ENCODE data around the gene TMIGD1.
A peak's percentile ranks its signal among the peaks of the same experiment; 100 is the strongest.

Gene TMIGD1

DNA sequence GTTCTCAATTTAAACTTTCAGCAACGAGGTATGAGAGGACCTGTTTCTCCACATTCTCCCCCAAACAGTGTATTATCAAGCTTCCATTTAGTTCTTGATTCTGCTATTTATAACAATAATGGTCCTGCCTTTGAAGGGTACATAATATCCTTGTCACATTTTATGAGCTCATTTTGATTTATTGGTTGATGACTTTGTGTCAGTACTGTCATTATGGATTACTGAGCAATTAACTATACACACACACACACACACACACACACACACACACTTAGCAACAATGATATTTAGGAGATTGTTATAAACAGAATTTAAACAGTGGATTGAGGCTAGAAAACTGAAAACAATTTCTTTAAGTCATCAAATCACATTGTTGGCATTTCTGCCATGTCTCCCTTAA, 7.0 kb downstream of the TMIGD1 start:
- no peak for DNase-seq

DNA sequence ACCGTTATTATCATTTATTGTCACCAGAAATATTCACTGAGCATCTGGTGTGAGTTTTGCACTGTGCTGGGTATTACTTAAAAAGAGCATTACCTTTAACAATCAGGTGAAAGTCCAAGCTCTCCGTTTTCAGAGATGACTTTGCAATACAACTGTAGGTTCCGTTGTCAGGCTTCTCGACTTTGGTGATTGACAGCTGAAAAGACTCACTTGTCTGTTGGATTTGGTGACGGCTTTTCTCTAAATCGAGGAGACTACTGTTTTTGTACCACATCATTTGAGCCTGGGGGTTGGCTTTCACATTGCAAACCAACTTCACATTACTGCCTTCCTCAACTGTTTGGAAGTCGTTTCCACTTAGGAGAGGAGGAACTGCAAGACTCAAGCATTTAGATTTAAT, 9.1 kb downstream of the TMIGD1 start:
- no peak for DNase-seq

DNA sequence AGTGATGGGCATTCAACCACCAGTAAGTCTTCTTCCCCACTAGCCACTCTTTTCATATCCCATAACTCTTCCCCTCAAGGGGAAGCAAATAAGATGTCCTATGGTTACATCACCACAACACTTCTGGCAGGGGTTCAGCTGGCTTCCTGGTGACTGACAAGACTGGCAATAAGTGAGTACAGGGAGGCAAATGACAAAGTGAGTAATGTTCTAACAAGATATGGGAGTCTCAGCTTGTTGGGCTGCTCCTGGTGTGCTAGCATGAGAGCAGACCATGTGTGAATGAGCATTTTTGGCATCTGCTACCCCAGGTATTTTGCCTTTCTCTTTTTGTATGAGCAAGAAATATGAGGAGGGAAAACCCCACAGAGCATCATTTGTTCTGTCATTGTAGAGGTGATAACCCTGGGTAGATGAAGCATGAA, 9.9 kb downstream of the TMIGD1 start:
- DNase-seq = no peak

DNA sequence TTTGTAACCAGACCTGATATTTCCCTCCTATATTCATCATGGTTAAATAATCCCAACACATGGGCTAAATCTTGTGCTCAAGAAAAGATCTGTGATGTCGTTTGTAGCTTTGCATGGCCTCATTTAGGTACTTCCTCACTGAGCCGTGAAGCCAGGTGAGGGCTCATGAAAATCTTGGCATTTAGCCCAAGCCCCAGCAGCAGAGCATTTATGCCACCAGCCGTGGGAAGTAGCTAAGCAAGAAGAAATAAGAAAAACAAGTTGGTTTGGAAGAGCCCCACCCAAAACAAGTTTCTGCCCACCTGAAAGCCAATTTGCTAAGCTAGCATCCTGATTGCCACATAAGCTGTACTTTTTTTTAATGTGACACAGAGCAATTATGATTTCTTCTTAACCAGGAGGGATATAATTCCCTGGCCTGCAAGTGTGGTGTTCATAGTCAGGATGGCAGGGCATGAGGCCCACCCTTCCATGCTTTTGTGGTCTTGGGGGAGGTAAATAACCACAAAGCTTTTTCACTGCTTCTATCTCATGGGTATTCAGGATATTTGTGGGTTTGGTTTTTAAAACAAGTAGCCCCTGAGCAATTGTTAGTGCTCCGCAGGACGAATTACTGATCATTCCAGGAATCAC, 10.5 kb downstream of the TMIGD1 start:
- no peak for DNase-seq

DNA sequence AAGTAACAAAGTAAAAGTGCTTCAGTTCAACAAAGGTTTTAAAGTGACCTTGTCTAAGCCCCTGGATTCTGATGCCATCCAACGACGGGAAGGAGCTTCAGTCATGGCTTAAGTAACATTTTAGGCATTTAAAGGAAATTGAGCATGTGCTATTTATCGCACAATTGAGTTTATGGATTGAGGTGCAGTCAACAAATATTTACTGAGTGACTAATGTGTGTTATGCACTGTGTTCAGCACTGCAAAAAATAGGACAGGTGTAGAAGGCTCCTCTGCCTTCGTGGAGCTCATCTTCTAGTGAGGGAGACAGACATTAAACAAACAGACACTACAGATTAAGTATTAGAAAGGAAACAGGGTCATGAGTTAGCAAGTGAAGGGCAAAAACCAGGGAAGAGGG, 12.5 kb downstream of the TMIGD1 start:
- no peak for DNase-seq

DNA sequence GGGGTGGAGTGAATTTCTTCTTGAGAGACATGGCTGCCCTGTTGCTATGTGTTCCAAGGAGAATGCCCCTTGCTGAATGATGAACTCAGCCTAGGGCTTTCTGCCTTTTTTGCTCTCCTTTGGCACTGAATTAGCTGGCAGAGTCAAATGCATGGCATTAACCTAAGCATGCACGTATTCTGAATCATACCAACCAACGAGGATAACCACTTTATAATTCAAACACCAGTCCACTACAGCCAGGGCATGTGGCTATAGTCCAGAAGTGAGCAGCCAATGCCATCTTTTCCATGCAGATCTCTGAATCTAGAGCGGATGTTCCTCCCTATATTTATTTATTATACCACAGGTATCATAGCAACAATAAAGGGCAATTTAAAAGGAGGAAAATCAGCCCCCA, 15.7 kb downstream of the TMIGD1 start:
- no peak for DNase-seq

DNA sequence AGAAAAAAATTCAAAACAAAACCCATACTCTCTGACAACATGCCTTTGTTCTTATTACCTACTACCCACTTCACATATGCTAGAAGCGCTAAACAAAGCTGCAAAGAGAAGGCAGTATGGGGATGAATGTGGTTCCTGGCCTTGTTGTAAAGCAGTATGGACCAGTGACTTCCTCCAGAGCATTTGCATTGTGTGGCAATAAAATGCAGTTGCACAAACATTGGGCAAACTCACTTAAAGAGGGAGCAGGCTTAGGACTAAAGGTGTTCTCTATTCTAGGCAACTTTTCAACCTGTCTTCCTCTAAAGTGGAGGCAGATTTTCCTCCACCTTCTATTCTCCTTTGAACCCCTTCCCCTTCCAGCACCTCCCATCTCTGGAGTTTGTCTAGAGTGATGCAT, 17.1 kb downstream of the TMIGD1 start:
- no peak for DNase-seq

DNA sequence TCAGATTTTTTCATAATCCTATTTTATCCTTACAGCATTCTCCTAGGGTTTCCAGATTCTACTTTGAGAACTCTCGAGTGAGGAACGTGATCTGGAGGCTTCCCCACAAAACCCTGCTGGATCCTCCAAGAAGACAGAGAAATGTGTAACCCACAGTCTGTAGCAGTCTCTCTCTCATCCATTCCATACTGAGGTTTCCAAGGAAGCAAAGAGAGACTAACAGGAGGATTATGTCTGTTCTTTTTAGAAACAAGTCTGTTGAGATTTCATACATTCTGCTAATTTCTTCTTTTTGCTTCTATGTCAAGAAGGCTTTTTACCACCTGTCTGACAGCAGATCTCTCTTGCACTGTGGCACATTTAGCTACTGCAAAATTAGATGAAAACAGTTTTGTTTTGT, 18.8 kb downstream of the TMIGD1 start:
- DNase-seq = no peak

DNA sequence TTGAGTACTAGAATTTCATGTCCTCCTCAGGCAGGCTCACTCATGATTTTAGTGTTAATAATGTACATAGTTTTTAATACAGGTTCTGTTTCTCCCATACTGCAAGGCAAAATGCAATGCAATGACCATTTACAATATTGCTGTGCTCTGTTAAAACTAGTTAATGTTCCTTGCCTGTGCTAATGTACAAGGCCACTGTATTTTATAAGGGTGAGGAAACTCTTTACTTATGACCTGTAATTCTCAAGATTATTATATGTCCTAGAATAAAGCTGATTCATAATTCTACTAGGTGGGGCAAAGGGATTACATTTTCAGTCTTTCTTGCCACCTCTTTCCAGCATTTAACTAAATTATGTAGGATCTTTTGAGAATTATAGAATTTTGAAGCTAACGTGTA, 19.4 kb downstream of the TMIGD1 start:
- DNase-seq = no peak

DNA sequence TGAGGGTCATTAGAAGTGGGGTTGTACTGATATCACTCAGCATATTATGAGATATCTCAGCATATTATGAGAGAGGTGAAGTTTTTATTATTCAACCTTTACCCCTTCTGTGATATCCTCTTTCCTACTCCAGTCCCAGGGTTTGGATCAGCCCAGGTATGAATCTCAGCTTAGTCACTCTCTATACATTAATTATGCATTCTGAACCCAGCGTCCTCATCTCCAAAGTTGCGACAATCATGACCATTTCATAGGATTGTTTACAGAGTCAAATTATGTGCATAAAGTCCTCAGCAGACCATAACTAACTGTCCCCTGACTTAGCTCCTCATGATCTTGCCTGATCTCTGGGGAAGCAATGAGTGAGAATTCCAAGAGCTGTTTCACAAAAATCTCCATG, 21.6 kb downstream of the TMIGD1 start:
- no peak for DNase-seq

DNA sequence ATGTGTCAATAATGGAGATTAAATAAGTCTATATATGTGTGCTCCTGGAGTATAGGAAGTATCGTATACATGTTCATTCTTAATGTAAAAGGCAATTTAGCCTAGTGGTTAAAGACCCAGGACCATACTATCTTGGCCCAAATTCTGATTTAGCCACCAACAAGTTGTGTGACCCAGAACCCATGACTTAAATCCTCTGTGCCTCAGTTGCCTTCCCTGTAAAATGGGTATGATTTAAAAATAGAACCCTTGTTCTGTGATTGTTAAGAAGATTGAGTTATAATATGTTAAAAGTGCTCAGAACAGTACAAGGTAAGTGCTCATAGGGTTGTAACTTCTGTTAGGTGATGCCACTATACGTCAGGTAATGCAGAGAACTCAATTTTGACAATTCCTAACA, 23.3 kb downstream of the TMIGD1 start:
- DNase-seq = no peak

DNA sequence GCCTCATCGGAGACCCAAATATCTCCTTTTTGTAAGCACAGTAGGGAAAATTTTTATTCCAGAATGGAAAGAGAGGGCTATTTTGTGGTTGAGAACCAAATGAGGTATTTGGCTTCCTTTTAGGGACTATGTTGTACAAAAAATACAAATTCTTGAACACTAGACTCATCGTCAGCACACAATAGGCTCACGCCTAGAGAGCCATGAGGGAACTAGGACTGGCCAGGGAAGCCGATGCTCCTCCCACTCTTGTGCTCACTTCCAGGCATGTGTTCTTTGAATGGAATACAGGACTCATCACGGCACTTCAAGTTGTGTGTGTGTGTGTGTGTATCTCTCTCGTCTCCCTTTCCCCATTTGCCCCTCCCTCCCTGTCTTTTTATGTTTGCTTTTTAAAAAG, 24.3 kb downstream of the TMIGD1 start:
- no peak for DNase-seq

DNA sequence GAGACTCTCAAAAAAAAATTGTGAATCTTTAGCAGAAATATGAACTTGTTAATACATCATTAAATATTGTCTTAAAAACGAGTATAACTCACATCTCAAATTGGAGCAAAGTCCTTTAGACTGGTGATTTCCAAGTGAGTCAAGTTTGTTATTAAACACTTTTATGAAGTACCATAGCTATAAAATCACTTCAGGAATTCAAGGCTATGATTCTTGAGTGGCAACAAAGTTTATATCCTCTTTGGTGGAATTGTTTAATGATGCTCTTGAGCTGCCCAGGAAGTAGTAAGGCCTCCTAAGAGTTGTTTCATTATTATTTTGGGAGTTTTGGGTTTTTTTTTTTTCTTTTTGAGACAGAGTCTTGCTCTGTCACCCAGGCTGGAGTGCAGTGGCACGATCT, 25.5 kb downstream of the TMIGD1 start:
- no peak for DNase-seq

DNA sequence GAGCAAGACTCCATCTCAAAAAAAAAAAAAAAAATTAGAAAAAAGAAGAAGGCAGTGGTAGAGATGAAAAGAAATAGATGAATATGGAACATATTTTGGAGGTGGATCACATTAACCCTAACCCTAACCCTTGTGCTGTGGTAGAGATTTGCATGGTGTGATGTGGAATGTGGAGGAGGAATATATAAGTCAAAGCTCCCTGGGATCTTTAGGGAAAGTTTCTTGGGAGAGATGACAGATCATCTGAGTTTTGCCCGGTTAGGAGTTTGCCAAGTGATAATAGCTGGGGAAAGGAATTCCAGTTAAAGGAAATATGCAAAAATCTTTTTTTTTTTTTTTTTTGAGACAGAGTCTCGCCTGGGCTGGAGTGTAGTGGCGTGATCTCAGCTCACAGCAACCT, 29.1 kb downstream of the TMIGD1 start:
- no peak for DNase-seq

DNA sequence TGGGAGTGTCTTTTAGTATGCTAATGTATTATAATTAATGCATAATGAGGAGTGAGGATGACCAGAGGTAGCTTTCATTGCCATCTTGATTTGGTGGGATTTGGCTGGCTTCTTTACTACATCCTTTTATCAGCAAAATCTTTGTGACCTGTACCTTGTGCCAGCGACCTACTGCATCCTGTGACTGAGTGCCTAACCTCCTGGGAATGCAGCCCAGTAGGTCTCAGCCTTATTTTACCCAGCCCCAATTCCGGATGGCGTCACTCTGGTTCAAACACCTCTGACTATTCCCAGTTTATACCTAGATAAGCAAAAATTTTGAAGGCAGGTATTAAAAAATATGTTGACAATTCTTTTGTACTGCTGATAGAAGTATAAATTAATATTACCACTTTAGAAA, 31.6 kb downstream of the TMIGD1 start:
- no peak for DNase-seq

DNA sequence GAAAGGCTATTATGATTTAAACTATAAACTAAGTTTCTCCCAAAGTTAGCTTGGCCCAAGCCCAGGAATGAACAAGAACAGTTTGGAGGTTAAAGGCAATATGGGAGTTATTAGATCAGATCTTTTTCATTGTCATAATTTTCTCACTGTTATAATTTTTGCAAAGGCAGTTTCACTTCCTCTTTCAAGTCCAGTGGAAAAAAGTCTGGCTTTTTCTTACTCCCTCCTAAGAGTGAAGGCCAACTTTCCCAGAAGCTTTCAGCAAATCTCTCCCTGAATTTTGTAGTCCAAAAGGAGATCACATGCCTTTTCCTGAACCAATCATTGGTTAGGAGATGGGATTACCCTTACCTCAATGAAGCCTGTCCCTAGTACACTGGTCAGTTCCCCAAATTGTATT, 33.0 kb downstream of the TMIGD1 start:
- DNase-seq = no peak

DNA sequence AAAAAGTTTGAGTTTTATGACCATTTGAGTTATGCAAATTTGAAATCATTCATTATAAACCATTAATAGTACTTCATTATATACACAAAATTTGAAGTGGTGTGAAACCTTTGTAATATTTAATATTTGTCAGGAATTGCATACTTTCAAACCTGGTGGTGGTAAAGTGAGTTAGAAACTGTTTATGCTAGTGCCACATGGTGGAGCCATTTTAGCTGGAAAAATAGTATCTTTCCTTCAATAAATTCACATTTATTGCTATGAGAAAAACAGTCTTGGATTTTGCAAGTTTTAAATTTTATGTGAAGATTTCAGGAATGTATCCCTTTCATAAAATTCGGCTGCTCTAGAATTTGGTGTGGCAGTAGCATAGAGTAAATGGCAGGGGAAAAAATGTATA, 34.9 kb downstream of the TMIGD1 start:
- DNase-seq = no peak

DNA sequence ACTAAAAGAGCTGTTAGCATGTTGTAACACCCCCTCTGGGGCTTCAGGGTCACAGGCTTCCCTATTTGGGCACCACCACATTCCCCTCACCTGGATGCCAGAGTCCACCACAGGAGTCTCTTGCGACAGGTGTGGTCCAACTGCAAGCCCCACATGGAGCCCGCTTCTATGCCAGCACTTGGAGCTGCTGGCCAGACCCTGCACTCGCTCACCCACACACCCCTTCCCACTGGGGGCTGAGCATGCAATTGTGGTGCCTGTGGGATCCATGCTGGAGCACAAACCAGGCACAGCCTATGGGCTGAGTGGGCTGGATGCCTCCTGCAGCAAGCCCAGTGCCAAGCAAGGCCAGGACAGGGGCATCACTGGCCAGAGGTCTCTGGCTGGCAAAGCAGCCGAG, 36.1 kb downstream of the TMIGD1 start:
- DNase-seq = no peak

DNA sequence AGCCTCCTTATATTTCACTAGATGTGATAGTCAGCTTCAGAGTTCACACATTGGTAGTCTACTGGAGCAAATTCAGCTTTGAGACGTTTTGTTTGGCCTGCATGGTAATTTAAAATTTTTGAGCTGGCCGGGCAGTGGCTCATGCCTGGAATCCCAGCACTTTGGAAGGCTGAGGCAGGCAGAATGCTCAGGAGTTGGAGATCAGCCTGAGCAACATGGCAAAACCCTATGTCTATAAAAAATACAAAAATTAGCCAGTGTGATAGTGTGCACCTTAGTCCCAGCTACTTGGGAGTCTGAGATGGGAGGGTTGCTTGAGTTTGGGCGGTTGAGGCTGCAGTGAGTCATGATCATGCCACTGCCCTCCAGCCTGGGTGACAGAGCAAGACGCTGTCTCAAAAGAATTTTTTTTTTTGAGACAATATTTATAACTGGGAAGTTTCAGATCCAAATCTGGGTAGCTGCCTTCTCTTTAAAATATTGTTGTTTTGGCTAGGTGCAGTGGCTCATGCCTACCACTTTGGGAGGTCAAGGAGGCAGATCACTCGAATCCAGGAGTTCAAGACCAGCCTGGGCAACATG, 37.3 kb downstream of the TMIGD1 start:
- DNase-seq = no peak

DNA sequence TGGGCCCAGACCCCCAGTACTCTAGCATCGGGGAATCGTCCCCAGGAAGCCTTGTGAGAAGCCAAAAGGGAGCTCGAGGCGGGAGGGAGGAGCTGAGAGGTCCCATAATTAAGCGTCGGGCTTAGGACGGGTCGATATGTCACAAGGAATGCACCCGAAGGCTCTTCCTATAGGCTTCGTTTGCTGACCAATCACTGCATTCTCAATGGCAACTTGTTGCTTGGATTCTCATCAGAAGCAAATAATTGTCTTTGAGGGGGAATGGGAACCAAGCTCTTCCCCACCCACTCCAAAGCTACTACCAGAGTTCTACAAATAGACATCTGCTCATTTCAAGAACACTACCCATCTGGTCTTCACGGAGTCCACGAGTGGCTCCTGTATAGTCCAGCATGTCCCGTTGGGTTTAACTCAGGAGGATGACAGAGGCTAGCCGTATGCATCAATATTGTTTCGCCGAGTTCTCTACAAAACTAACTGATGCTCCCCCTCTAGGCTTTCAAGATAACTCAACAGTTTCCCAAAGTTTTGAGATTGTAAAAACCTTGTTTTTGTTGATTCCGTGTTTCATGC, 41.5 kb downstream of the TMIGD1 start:
- no peak for DNase-seq

DNA sequence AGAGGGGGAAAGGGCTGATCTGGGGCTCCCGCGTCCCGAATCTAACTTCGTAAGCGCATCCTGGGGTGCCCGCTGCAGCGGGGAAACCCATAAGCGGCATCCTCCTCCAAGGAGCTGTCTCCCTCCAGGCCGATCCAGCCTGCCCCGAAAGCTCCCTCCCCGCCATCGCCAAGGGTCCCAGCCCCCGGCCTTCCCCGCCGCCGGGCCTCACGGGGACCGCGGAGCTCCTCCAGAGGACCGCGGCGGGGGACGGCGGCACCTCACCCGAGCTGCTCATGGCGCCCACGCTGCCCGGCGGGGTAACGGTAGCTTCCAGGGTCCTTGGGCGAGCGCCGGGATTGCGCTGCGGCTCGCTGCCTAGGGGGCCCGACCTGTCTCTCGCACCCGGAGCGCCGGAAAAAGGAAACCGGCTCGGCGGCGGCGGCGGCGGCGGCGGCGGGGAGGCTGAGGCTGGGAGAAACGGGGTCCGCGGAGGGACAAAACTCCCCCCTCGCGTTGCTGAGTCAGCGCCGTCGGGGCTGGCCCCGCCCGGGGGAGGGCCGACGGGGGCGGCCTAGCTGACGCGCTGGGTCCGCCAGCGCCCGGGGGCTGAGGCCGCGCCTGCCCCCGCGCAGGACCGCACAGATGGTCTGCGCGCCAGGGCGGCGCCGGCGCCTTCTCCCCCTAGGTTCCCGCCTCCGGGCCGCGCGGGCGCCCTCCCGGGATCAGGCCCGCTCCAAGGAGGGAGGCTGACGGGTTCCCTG, 42.1 kb downstream of the TMIGD1 start, which contains the start of gene BLMH:
Gene BLMH (minus strand): TSS at position 402 of the 743 bp plus-strand sequence. CDS start 125 bp downstream, at position 277.
- peak; percentile 86 for DNase-seq

DNA sequence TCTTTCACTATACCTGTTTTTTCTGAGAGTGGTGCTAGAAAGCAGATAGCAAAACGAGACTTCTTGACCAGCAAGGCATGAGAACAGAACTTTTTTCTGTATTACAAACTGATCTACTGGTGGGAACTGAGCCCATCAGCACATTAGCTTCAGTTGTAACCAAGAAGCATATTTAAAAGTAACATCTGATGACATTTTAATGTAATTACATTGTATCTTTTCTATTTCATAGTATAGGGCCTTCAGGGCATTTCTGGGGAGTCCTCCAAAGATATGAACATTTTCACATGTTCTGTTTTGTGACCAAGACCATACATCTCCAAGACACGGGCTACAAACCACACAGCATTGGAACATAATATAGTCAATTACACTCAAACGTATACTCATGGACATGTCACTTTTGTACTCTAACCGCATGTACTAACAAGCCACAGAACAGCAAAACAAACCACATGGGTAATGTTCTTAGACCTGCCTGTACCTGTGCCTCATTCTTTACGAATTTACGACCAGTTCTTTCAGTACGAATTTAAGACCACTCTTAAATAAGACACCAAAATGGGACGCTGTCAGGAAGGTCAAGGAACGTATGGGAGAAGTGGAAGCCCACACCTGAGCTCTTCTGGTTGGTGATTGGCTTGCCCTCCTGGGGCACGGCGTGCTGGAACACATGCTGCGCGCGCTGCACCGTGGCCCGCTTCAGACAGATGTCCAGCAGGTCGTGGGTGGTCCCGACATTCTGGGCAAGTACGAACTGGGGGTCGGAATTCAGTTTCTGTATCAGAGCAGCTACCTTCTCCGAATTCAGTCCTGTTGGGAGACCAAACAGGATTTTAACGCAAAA, 42.9 kb downstream of the TMIGD1 start:
- peak; percentile 28 for DNase-seq

DNA sequence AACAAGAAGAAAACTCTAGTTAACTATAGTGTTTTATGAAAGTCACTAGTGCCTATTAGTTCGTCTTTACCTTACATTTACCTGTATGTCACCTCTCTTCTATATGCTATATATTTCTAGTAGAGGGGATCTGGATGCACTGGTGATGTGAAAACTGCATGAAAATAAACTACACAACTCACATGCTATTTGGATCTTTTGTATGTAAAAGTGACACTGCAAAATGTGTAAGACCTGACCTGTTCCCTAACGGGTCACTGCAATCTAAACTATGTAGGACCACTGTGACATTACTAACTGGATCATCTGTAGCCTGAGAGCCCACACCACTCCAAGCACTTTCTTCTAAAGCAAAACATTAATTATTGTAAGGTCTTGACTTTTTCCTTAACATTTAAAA, 43.8 kb downstream of the TMIGD1 start:
- DNase-seq = no peak

All from stimulated activated CD4-positive, alpha-beta T cell treated with anti-CD3 and anti-CD28 coated beads, Interleukin-12 subunit alpha, Interleukin-12 subunit beta, amount 100 ng/mL, for 4 hours (primary cell).